ENCODE measurements around the gene IGSF21.

The IGSF21 gene

DNA sequence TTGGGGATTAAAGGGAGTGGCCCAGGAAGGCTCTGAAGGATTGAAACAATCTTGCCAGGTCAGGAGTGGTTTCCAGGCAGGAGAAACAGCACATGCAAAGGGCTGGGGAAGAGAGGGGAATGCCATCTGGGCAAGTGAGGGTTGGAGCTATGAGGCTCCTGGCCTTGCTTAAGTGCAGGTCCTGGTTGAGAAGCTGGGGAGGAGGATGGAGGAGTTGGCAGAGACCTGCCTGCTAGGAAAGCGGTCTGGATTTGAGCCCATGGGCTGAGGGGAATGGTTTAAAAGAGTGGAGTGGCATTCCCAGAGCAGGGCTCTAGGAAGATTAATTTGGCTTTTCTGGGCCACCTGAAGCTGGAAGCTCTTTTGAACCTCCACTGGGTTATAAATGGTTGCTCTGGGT, 9.2 kb downstream of the IGSF21 start:
- no peak overlapping the region for H3K18ac ChIP-seq (ENCODE audit: low read length)
- H2BK5ac ChIP-seq (ENCODE audit: low read depth, low read length, poor library complexity): no peak overlapping the region
- H3K23ac ChIP-seq (ENCODE audit: low read length): no peak overlapping the region
- H3K4me3 ChIP-seq (ENCODE audit: low read depth, low read length): no peak overlapping the region
- no peak overlapping the region for H2AFZ ChIP-seq (ENCODE audit: insufficient read depth, low read length, poor library complexity)
- H3K4me1 ChIP-seq (ENCODE audit: control insufficient read depth in 1 of 2, insufficient read depth in 2 of 2, low read length in 2 of 2): no peaks in the 10 kb centered on the region
- no peak overlapping the region for H3K27ac ChIP-seq (ENCODE audit: low read depth, low read length)
- H3K36me3 ChIP-seq (ENCODE audit: control insufficient read depth in 1 of 2, insufficient read depth in 2 of 2, low read length in 2 of 2): no peaks in the 10 kb centered on the region
- no peak for DNase-seq
- no peaks in the 10 kb centered on the region for H3K27me3 ChIP-seq (ENCODE audit: insufficient read depth, low read length)
- H3K4me2 ChIP-seq (ENCODE audit: low read length): no peak overlapping the region
- no peak overlapping the region for H2AK5ac ChIP-seq (ENCODE audit: low read length)
- H4K12ac ChIP-seq (ENCODE audit: low read depth, low read length): no peak overlapping the region
- H3K9me3 ChIP-seq (ENCODE audit: insufficient read depth, low read depth, low read length): no peaks in the 10 kb centered on the region
- H2BK120ac ChIP-seq (ENCODE audit: insufficient read depth, low read length, poor library complexity): no peak overlapping the region
- no peak overlapping the region for H4K91ac ChIP-seq (ENCODE audit: low read depth, low read length)
- no peaks in the 10 kb centered on the region for H3K79me1 ChIP-seq (ENCODE audit: low read length)
- no peak overlapping the region for H3K9ac ChIP-seq (ENCODE audit: low read length)
- no peaks in the 10 kb centered on the region for H3K79me2 ChIP-seq (ENCODE audit: control insufficient read depth, insufficient read depth, low read length, poor library complexity)
- H4K8ac ChIP-seq (ENCODE audit: low read depth, low read length): no peak overlapping the region
- H3K4ac ChIP-seq (ENCODE audit: low read depth, low read length): no peak overlapping the region
- no peak overlapping the region for H2BK12ac ChIP-seq (ENCODE audit: low read length)
- no CpG with 5 or more reads among the region's 1 CpG for WGBS (ENCODE audit: extremely low coverage, insufficient coverage, insufficient read length)
- no peak overlapping the region for H3K14ac ChIP-seq (ENCODE audit: low read length)

DNA sequence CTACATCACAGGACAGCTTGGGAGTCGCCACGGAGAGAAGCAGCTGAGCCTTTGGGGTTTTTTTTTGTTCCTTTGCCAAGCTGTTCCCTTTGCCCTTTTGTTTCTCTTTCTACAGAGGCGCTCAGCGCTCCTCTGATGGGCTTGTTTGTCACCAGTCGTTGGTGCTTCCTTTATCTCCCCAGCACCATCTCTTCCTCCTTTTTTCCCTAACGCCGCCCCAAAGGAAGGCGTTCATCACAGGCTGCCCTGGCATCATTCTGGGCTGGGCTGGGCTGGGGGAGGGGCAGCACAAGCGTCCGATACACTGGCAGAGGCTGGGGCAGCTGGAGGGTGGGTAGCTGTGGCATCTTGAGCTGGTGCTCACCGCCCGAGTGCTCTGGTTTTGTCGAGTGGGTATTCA, 10.5 kb downstream of the IGSF21 start:
- H3K23ac ChIP-seq (ENCODE audit: low read length): no peak overlapping the region
- DNase-seq: no peak
- no peak overlapping the region for H3K27ac ChIP-seq (ENCODE audit: low read depth, low read length)
- H4K12ac ChIP-seq (ENCODE audit: low read depth, low read length): no peak overlapping the region
- WGBS (ENCODE audit: extremely low coverage, insufficient coverage, insufficient read length): no CpG with 5 or more reads among the region's 13 CpGs
- no peak overlapping the region for H2BK5ac ChIP-seq (ENCODE audit: low read depth, low read length, poor library complexity)
- H3K4me2 ChIP-seq (ENCODE audit: low read length): no peak overlapping the region
- no peak overlapping the region for H4K8ac ChIP-seq (ENCODE audit: low read depth, low read length)
- H2BK12ac ChIP-seq (ENCODE audit: low read length): no peak overlapping the region
- H3K4ac ChIP-seq (ENCODE audit: low read depth, low read length): no peak overlapping the region
- no peak overlapping the region for H3K18ac ChIP-seq (ENCODE audit: low read length)
- no peak overlapping the region for H2BK120ac ChIP-seq (ENCODE audit: insufficient read depth, low read length, poor library complexity)
- H3K79me1 ChIP-seq (ENCODE audit: low read length): no peaks in the 10 kb centered on the region
- H3K9ac ChIP-seq (ENCODE audit: low read length): no peak overlapping the region
- H2AK5ac ChIP-seq (ENCODE audit: low read length): no peak overlapping the region
- H3K4me1 ChIP-seq (ENCODE audit: control insufficient read depth in 1 of 2, insufficient read depth in 2 of 2, low read length in 2 of 2): no peaks in the 10 kb centered on the region
- H4K91ac ChIP-seq (ENCODE audit: low read depth, low read length): no peak overlapping the region
- H3K14ac ChIP-seq (ENCODE audit: low read length): no peak overlapping the region
- no peaks in the 10 kb centered on the region for H3K36me3 ChIP-seq (ENCODE audit: control insufficient read depth in 1 of 2, insufficient read depth in 2 of 2, low read length in 2 of 2)
- H3K9me3 ChIP-seq (ENCODE audit: insufficient read depth, low read depth, low read length): no peaks in the 10 kb centered on the region
- no peaks in the 10 kb centered on the region for H3K27me3 ChIP-seq (ENCODE audit: insufficient read depth, low read length)
- no peaks in the 10 kb centered on the region for H3K79me2 ChIP-seq (ENCODE audit: control insufficient read depth, insufficient read depth, low read length, poor library complexity)
- H2AFZ ChIP-seq (ENCODE audit: insufficient read depth, low read length, poor library complexity): no peak overlapping the region
- no peak overlapping the region for H3K4me3 ChIP-seq (ENCODE audit: low read depth, low read length)

DNA sequence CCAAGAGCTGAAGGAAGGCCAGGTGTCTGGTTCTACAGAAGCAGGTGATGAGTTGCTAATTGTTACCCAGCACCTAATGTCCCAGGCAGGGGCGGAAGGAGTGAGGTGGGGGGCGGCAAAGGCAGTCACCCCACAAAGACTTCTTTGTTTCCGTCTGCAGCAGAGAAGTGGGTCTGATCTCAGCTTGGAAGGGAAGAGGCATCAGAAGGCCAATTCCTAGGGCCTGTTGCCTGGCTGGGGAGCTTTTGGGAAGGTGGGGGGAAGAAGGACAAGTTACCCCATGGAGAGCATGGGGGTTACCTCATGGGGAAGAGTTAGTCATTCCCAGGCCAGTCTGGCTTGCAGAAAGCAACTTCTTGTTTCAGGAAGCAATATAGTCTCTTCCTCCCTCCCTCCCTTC, 10.9 kb downstream of the IGSF21 start:
- Histone ChIP-seq H3K79me1 (ENCODE audit: low read length) (no peaks in the 10 kb centered on the region), H2BK120ac (ENCODE audit: insufficient read depth, low read length, poor library complexity) (no peak overlapping the region), H4K12ac (ENCODE audit: low read depth, low read length) (no peak overlapping the region), H3K4me2 (ENCODE audit: low read length) (no peak overlapping the region), H3K27me3 (ENCODE audit: insufficient read depth, low read length) (no peaks in the 10 kb centered on the region), H3K14ac (ENCODE audit: low read length) (no peak overlapping the region), H3K4me3 (ENCODE audit: low read depth, low read length) (no peak overlapping the region), H4K8ac (ENCODE audit: low read depth, low read length) (no peak overlapping the region), H3K36me3 (ENCODE audit: control insufficient read depth in 1 of 2, insufficient read depth in 2 of 2, low read length in 2 of 2) (no peaks in the 10 kb centered on the region), H3K9me3 (ENCODE audit: insufficient read depth, low read depth, low read length) (no peaks in the 10 kb centered on the region), H2BK12ac (ENCODE audit: low read length) (no peak overlapping the region), H3K23ac (ENCODE audit: low read length) (no peak overlapping the region), H3K27ac (ENCODE audit: low read depth, low read length) (no peak overlapping the region), H3K9ac (ENCODE audit: low read length) (no peak overlapping the region), H2BK5ac (ENCODE audit: low read depth, low read length, poor library complexity) (no peak overlapping the region), H3K4ac (ENCODE audit: low read depth, low read length) (no peak overlapping the region), H2AFZ (ENCODE audit: insufficient read depth, low read length, poor library complexity) (no peak overlapping the region), H2AK5ac (ENCODE audit: low read length) (no peak overlapping the region), H3K18ac (ENCODE audit: low read length) (no peak overlapping the region), H3K79me2 (ENCODE audit: control insufficient read depth, insufficient read depth, low read length, poor library complexity) (no peaks in the 10 kb centered on the region), H3K4me1 (ENCODE audit: control insufficient read depth in 1 of 2, insufficient read depth in 2 of 2, low read length in 2 of 2) (no peaks in the 10 kb centered on the region), H4K91ac (ENCODE audit: low read depth, low read length) (no peak overlapping the region)
- no peak for DNase-seq
- WGBS (ENCODE audit: extremely low coverage, insufficient coverage, insufficient read length): no CpG with 5 or more reads among the region's 3 CpGs

DNA sequence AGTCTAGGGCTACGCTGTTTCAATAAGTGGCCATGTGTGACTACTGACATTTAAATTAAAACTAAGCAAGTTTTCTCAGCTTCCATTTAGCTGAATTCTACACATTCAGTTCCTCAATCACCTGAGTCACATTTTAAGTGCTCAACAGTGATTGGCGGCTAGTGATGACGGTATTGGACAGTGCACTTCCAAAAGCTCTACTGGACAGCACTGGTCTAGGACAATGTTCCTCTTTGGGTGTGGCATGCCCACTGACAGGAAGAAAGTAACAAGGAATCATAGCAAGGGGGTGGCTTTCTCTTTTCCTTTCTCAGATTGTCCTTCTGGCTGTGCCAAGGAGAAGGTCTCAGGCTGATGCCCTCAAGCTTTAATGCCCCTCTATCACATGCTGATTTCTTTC, 11.7 kb downstream of the IGSF21 start:
- Histone ChIP-seq H3K4me1 (ENCODE audit: control insufficient read depth in 1 of 2, insufficient read depth in 2 of 2, low read length in 2 of 2) (no peaks in the 10 kb centered on the region), H2BK5ac (ENCODE audit: low read depth, low read length, poor library complexity) (no peak overlapping the region), H2AK5ac (ENCODE audit: low read length) (no peak overlapping the region), H3K79me2 (ENCODE audit: control insufficient read depth, insufficient read depth, low read length, poor library complexity) (no peaks in the 10 kb centered on the region), H3K9ac (ENCODE audit: low read length) (no peak overlapping the region), H3K27me3 (ENCODE audit: insufficient read depth, low read length) (no peaks in the 10 kb centered on the region), H4K91ac (ENCODE audit: low read depth, low read length) (no peak overlapping the region), H4K8ac (ENCODE audit: low read depth, low read length) (no peak overlapping the region), H3K27ac (ENCODE audit: low read depth, low read length) (no peak overlapping the region), H4K12ac (ENCODE audit: low read depth, low read length) (no peak overlapping the region), H3K23ac (ENCODE audit: low read length) (no peak overlapping the region), H3K14ac (ENCODE audit: low read length) (no peak overlapping the region), H2BK120ac (ENCODE audit: insufficient read depth, low read length, poor library complexity) (no peak overlapping the region), H3K9me3 (ENCODE audit: insufficient read depth, low read depth, low read length) (no peaks in the 10 kb centered on the region), H2AFZ (ENCODE audit: insufficient read depth, low read length, poor library complexity) (no peak overlapping the region), H3K36me3 (ENCODE audit: control insufficient read depth in 1 of 2, insufficient read depth in 2 of 2, low read length in 2 of 2) (no peaks in the 10 kb centered on the region), H3K4me3 (ENCODE audit: low read depth, low read length) (no peak overlapping the region), H2BK12ac (ENCODE audit: low read length) (no peak overlapping the region), H3K4me2 (ENCODE audit: low read length) (no peak overlapping the region), H3K79me1 (ENCODE audit: low read length) (no peaks in the 10 kb centered on the region), H3K4ac (ENCODE audit: low read depth, low read length) (no peak overlapping the region), H3K18ac (ENCODE audit: low read length) (no peak overlapping the region)
- no peak for DNase-seq
- WGBS (ENCODE audit: extremely low coverage, insufficient coverage, insufficient read length): no CpG with 5 or more reads among the region's 3 CpGs

All from trophoblast cell (in vitro differentiated cells and primary cell).